ENCODE results near the gene SRMS.

Gene SRMS, protein sequence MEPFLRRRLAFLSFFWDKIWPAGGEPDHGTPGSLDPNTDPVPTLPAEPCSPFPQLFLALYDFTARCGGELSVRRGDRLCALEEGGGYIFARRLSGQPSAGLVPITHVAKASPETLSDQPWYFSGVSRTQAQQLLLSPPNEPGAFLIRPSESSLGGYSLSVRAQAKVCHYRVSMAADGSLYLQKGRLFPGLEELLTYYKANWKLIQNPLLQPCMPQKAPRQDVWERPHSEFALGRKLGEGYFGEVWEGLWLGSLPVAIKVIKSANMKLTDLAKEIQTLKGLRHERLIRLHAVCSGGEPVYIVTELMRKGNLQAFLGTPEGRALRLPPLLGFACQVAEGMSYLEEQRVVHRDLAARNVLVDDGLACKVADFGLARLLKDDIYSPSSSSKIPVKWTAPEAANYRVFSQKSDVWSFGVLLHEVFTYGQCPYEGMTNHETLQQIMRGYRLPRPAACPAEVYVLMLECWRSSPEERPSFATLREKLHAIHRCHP

DNA sequence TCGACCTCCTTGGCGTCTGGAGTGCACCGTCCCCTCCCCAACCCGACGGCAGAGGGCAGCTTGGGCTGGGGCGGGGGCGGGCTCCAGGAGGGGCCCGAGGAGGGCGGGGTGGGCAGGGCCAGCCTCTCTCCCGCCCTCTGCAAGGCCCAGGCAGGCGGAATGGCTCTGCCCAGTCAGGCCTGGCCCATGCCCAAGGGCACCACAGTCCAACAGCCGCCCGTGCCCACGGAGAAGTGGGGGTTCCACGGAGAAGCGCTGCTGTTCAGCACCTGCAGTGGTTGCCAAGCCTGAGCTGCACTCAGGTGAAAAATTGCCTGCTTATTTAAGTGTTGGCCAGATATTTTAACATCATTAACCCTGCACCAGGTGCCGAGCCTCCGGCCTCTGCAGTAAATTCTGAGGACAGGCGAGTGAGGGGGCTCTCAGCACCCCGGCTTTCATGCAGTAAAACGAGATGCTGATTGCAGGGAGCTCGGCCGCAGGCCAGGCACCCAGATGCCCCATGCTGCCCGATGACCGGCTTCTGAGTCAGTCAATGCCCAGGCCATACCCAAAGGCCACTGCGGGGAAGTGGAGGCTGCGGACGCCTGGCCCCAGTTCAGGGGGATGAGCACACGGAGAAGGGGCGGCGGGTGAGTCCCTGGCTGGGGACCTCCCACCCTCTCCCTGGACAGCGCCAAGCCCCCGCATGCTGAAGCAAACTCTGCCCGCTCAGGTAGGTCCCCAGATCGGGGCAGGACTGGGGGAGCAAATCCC, at the start of gene SRMS:
Gene SRMS, minus strand, starts transcription at position 25 of the 756 bp plus-strand sequence. CDS start 286 bp downstream, outside the sequence.
- no peak for DNase-seq

DNA sequence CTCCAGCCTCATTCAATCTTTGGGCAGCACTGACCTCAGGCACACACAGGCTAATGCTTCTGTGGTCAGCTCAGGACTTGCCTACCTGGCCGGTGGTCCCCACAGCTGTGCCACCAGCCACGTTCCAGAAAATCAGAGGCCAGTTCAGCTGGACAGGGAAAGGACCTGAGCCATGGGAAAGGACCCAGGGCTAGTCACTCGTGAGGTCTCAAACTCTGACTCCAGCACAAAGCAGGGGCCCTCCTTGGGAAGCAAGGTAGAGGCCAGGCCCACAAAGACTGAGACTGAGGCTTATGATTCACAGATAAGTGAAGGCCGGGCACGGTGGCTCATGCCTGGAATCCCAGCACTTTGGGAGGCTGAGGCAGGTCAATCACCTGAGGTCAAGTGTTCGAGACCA, 48.9 kb upstream of the SRMS start:
- no peak for DNase-seq

DNA sequence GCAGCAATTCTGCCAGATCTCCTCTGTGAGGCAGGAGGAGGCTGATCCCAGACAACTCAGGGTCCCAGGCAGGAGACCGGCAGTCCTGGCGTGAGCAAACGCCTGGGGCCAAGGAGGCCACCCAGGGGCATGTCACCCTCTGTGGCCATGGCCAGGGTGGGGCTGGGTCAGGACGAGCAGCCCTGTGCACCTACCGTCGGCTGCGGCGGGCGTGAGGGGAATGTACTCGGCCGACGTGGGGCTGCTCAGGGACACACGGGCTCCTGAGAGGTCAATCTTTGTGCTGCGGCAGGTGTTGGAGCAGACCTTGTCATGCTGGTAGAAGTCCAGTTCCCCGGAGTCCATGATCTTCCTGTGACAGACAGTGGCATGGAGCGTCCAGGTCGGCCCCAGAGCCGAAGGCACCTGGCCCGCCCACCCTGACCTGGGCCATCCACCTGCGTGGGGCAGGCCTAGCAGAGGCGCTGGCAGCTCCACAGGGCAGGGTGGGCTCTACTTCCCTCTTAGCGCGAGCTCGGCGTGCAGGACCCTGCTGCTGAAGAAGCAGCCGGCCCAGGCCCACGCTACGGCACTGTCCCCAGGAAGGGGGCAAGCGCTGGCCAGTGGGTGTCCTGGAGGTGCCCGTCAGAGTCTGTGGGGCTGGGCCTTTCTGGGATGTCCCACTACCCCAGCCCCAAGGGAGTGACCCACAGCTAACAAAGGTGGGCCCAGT, 48.0 kb upstream of the SRMS start:
- no peak for DNase-seq

- DNase-seq: no peak
Measured at GRCh38 chr20:63594043-63594561, 46.6 kb upstream of the SRMS start.

GRCh38 chr20:63592661-63593060, 45.1 kb upstream of the SRMS start:
- no peak for DNase-seq

DNA sequence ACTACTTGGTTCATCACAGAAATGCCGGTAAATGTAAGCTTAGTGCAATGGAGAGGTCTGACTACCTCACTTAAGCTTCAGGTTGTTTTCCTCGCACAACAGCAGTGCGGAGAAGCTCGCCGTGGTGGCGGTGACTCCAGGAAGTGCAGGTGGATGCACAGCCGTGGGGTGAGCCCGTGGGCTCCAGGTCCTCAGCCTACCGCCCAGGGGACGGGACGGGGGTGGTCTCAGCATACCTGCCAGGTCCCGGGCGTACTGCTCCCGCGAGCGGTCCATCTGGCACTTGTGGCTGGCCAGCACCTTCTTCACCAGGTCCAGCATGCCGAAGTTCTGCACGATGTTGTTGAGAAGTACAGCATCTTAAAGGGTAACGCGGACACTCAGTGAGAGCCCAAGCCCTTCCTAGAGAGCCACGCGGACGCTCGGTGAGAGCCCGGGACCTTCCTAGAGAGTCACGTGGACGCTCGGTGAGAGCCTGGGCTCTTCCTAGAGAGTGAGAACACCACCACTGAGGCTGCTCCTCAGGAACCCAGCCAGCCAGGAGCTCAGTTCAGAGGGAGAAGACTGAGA, 44.3 kb upstream of the SRMS start:
- no peak for DNase-seq

- DNase-seq: no peak
Measured at GRCh38 chr20:63591147-63591533, 43.6 kb upstream of the SRMS start.

DNA sequence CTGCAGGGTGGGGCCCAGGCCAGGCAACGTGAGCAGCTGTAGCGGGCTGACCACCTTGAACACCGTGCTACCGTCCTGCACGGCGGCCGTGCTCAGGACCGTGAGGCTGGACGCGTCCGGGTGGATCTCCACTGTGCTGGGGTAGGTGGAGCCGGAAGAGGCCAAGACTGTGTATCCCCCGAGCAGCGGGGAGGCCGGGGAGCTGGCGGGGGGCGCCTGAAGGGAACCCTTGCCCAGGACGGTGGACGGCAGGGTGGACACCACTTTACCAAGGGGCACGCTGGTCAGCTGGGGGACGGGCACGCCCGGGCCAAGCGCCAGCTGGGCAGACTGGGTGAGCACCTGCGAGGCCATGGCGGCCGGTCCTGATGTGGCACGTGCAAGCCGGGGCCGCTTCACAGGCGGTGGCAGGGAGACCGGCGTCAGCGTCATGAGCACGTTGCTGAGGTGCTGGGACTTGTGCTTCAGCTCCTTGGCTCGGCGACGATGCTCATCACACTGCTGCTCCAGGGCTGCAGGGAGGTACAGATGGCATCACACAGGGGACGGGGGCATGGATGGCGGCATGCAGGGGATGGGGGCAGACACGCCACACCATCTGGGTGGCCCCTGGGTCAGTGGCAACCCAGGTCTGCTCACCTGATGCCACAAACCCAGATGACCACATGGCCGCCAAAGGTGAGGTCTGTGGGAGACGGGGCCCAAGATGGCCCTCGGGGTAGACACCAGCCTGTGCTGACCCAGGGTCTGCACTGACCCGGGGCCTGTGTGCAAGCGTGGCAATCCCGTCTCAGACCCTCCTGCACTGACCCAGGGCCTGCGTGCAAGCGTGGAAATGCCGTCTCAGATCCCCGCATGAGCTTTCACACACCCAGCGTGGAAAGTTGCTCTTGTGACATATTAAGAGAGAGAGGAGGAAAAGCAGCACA, 42.9 kb upstream of the SRMS start:
- no peak for DNase-seq

DNA sequence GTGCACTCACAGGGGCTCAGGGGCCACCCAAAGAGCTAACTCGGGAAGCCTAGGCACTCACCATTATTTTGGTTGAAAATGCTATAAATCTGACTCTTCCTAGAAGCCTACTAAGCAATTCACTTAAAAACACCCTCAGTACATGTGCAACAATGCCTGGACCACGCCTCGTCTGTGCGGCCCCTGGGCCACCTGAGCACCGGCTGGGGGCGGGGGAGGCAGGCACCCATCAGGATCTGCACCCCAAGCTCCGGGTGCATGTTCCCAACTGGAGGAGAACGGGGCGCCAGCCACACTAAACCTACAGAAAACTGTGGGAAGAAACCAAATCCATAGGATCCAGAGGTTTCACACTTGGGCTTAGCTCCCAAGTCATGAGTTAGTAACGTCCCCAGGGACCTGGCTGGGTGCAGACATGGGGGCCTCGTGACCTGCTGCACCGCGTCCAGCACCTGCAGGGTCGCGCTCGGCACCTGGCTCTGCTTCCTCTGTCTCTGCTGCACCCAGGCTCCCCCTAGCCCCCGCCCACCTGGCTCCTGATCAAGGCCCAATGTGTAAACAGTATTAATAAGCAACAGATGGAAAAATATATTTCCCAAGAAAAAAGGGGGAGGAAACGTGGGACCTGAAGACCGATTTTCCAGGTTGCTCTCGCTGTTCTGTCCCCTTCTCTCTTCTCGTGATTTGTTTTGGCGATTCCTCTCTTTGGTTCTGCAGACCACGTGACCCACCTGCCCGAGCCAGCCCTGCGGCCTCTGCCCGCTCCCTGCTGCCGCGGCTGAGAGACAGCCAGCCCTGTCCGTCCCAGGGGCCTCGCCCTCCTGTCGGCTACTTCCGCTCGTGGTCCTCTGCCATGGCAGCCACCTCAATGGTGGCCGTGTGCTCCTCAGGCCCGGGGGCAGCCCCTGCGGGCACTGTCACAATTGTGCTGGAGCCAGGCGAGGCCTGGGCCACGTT, 42.0 kb upstream of the SRMS start:
- no peak for DNase-seq

GRCh38 chr20:63588641-63589041, 41.1 kb upstream of the SRMS start:
- DNase-seq: no peak

GRCh38 chr20:63587776-63588591, 40.4 kb upstream of the SRMS start:
- DNase-seq: no peak

DNA sequence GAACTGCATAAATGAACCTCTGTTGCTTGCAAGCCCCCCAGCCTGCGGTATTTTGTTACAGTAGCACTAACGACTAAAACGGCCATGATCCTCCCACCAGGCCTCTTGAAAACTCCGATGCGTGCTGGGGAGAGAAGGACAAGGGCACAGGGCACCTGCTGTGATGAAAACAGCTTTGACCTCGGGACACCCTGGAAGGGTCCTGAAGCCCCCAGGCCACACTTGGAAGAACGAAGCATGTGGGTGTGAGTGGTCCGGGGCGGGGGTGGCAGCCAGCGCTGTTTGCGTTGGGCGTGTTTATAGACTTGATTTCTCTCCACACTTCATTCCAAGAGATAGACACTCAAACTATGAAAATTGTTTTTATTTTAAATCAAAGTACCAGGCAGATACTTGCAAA, 39.7 kb upstream of the SRMS start:
- no peak for DNase-seq

- DNase-seq: no peak
Measured at GRCh38 chr20:63586797-63587196, 39.2 kb upstream of the SRMS start.

DNA sequence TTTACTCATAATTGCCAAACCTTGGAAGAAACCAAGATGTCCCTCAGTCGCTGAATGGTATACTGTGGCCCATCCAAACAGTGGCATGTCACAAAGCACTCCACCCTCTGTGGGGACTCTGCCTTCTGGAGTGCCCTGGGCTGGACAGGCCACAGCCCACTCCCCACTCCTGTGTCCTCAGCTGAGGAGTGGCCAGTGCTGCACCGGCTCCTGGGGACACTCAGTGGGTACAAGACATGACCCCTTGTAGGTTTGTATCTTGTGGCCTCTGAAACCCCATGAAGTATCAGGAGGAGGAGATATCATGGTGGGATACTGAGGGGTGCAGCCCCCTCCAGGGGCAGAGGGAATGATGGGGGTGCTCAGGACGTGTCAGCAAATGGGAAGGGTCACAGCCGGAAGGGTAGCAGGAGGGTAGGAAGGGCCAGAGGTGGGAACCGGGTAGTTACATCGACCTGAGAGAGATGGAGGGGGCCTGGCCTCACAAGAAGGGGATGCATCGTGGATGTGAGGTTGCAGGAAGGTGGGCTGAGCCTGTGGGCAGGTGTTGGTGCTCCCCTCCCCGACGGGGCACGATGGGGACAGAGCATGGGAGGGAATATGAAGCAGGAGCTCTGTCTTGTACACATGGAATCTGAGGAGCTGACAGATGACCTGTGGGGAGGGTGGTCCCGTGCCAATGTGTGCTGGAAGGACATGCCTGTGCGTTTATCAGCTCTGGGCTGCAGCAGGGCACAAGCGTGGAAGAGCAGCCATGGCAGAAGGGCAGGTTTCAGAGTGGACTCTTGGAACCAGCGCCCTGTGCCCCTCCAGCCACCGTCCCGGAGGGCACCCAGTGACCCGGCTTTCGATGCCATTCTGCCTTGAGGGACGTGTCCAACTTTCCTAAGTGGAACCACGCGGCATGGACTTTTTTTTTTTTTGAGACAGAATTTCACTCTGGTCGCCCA, 38.3 kb upstream of the SRMS start:
- no peak for DNase-seq

- no peak for DNase-seq
Measured at GRCh38 chr20:63582382-63583063, 35.0 kb upstream of the SRMS start.

GRCh38 chr20:63580796-63581461, 33.4 kb upstream of the SRMS start:
- no peak for DNase-seq

DNA sequence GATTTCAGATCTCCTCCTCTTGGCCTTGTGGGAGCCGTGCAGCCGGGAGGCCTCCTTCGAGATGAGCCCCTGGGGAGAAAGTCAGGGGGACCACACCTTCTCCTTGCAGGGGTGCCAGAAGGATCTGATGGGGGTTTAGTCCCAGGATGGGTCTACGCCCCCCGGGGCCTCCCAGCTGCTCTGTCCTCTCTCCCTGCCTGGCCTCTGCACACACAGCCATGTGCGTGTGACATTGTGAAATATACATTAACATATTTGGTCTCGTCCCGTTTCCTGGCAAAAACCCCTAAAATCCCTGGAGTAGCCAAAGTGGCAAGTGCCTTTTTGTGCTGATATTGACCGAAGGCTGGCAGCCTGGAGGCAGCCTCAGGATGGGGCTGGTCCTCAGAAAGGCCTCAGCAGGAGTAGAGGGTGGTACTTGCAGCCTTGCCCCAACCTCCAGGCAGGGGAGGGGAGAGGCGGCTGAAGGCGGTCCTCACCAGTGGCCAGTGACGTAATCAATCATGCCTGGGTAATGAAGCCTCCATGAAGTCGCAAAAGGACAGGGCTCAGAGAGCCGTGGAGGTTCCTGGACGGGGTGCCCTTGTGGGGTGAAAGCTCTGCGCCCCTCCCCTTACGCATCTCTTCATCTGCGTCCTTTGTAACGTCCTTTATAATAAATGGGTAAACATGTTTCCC, 31.6 kb upstream of the SRMS start:
- no peak for DNase-seq

All from NCI-H187 (cell line).